HG03095 (cell line): ENCODE results near the gene MYOCD.

Experiments
- ATAC-seq: cut with Tn5 transposase; IDR thresholded peaks from one replicate; pipeline ENCODE4 v1.9.1; 2021; ENCODE audit warnings: moderate library complexity; ENCODE audit not compliant: unreplicated experiment

Gene MYOCD

DNA sequence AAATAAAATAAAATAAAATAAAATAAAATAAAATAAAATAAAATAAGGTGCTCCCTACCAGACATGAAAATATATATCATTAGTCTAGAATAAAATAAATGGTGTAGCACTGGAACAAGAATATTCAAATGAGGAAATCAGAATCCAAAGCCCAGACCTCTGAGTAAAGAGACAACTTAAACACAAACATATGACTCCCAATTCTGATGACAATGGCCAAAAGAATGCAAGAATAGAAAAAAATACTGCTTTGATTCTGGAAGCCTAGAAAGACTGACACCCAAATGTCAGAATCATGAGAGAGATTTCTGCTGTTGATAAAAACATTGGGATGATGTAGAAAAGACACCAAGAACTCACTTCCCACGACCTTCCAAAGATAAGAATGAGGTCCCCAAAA is 27.9 kb downstream of the MYOCD start:
- no peak for ATAC-seq

- ATAC-seq = no peak
These were observed 40.4 kb downstream of the MYOCD start for GRCh38 chr17:12706070-12706469.

GRCh38 chr17:12709063-12709462 is 43.4 kb downstream of the MYOCD start:
- ATAC-seq = no peak

DNA sequence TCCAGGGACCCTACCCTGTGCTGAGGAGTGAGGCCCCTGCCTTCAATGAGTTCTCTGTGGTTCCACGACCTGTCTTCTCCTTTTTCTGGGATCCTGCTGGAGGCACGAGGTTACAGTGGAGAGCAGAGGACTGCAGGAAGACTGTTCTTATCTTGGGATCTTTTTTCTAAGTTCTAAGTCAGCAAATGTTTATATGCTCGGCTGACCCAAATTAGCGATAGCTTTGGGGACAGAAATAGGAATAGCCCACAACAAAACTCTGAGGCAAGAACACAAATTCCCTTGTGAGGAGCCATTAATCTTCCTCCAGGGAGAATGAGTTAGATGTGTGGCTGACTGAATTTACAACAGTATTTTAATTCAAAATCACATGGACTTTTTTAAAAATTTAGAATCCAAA is 46.7 kb downstream of the MYOCD start:
- no peak for ATAC-seq

- ATAC-seq = no peak
These were observed 47.3 kb downstream of the MYOCD start for GRCh38 chr17:12712941-12713340.

GRCh38 chr17:12719948-12720347 is 54.3 kb downstream of the MYOCD start:
- ATAC-seq = no peak

DNA sequence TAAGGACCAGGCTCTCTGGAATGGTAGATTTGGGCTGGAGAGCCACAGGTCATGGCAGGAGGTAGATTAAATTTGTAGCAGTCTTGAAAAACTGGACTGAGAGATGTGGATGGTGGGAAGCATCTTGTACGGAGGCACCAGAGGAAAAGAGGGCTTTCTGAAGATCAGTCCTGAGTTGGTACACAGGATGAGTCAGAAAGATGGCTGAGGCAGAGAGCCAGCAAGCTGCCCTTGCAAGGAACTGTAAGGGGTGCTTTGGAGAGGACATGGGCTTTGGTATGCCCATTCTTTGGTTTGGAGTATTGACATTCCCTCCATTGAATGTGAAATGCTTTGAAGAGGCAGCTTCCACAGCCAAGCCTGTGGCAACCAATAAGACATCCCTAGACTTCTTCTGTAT is 55.9 kb downstream of the MYOCD start:
- no peak for ATAC-seq

GRCh38 chr17:12722282-12722681 is 56.6 kb downstream of the MYOCD start:
- no peak for ATAC-seq

GRCh38 chr17:12726131-12726530 is 60.4 kb downstream of the MYOCD start:
- no peak for ATAC-seq

DNA sequence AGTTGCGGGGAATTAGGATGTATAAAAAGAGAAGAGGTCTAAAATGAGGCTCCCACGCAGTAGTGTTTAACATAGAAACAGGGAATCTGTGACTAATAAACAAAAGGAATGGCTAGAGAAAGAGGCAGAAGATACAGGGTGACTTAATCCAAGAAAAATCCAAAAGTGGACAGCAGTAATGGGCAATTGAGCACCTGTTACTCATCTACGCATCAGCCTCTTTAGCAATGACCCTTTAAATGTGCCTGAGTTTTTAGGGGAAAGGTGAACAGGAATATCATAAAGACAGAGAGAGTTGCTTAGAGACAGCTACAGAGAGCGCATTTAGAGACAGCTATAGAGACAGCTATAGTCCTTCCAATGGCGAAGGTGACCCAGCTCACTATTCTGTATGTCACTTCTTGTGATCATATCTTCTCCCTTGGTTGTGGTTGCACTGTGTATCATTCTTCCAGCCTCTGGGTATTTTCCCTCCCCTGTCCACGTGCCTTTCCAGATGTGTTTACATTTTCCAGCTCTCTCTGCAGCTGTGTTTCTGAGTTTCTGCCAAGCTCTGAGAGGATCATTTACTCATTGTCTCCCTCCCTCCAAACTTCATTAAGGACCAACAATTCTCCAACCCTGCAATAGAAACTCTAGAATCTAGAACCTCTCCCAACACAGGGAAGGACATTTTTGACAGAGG is 61.5 kb downstream of the MYOCD start:
- no peak for ATAC-seq

DNA sequence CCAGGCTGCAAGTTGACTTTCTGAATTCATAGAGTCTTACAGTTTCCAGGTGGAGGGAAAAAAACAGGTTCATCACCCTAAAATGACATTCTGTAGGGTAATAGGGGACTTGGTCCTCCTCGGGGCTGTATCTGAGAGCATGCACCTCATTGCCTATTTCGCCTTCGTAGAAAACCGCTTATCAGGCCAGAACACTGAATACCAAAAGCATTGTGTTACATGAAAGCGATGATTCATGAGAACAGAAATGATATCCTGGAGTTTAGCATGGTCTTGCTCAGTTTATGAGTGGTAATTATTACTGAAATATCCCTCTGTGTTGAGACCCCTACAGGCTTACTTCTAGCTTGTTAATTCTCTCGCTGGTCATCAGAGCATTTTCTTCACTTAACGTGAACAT is 62.2 kb downstream of the MYOCD start:
- ATAC-seq = no peak

DNA sequence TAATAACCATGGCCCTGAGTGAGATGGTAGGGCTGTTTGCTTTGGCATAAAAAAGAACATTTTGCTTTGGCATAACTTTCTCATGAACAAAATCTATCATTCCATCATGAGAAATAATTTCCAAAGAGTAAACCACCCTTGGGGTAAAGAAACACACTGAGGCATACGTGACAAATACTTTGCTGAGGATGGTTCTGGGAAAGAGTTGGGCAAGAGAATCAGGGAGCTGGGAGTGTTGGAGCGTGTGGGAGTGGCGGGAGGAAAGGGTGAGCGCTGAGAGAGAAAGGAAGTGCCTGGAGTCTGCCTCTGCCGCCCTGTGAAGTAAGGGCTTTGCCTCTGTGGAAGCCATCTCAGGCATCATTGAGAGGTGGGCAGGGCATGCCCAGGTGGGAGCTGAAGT is 63.4 kb downstream of the MYOCD start:
- no peak for ATAC-seq

- ATAC-seq = no peak
These were observed 64.7 kb downstream of the MYOCD start for GRCh38 chr17:12730421-12730820.

- ATAC-seq = no peak
These were observed 65.3 kb downstream of the MYOCD start for GRCh38 chr17:12730931-12731521.

- no peak for ATAC-seq
These were observed 66.1 kb downstream of the MYOCD start for GRCh38 chr17:12731839-12732238.

GRCh38 chr17:12732366-12732765 is 66.7 kb downstream of the MYOCD start:
- ATAC-seq = no peak

DNA sequence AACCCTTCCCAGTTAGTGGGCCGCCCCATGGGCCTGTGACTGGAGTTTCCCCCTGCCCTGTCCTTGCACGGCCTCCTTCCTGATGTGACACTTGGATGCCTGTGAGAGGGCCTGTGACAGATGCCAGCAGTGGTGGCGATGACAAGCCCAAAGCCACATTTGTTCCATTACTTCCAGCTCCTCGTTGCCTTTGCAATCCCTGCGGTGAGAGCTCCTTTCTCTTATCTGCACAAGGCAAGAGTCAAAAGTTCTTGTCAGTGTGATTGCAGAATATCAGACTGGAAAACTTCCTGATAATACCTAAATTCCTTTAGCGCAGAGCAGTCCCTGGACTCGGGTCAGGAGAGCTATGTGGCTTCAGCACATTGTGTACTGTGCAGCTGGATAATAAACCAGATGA is 69.2 kb downstream of the MYOCD start:
- ATAC-seq = no peak

GRCh38 chr17:12735517-12735916 is 69.8 kb downstream of the MYOCD start:
- ATAC-seq = no peak

DNA sequence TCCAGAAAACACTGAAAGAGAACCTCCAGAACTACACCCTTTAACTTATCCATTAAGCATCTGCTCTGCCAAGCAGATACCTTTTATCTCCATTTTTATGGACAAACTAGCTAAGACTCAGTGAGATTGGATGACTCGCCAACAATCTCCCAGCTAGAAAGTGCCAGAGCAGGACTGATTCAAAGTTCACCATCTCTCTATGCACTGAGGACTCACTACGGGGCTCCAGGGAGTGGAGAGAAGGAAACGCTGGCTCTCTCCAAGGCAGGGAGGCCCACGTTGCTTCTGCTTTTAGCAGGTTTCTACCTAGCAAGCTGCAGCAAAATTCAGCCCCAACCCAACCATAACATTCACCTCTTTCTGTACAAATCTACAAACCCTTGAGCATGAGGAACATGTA is 70.8 kb downstream of the MYOCD start:
- ATAC-seq = no peak

GRCh38 chr17:12737740-12738469 is 72.2 kb downstream of the MYOCD start:
- ATAC-seq = no peak

DNA sequence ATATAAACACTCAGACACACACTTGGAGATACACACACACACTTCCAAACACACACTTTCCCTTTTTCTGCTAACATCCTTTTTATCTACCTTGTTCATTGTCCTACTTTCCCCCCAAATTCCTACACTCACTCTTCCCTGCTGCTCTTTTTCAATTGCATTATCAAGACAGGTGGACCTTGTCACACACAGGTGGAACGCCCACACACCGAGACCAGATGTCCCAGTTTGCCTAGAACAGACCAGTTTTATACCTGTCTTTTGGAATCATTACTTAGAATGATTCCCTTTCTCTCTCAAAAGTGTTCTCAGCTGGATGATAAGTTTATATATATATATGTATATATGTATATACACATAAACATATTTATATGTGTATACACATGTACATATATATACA is 72.9 kb downstream of the MYOCD start:
- no peak for ATAC-seq

DNA sequence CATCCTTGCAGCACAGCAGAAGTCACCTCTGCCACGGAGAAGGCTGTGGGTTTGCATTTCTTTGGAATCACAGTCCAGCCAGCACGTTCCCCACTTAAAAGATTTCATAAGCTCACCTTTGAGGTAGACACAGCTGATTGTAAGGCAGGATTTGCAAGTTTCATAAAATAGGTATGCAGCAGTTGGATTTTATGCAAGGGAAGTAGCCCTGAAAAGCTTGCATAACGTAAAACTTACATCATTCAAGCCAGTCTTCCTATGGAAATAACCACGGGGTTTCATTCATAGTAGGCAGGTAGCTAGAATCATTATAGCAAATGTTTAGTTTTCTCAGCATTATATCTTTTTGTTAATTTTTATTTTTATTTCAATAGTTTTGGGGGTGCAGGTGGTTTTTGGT is 73.8 kb downstream of the MYOCD start:
- no peak for ATAC-seq
